ENCODE data around the gene MED13.

- TF ChIP-seq, protein P1, sequence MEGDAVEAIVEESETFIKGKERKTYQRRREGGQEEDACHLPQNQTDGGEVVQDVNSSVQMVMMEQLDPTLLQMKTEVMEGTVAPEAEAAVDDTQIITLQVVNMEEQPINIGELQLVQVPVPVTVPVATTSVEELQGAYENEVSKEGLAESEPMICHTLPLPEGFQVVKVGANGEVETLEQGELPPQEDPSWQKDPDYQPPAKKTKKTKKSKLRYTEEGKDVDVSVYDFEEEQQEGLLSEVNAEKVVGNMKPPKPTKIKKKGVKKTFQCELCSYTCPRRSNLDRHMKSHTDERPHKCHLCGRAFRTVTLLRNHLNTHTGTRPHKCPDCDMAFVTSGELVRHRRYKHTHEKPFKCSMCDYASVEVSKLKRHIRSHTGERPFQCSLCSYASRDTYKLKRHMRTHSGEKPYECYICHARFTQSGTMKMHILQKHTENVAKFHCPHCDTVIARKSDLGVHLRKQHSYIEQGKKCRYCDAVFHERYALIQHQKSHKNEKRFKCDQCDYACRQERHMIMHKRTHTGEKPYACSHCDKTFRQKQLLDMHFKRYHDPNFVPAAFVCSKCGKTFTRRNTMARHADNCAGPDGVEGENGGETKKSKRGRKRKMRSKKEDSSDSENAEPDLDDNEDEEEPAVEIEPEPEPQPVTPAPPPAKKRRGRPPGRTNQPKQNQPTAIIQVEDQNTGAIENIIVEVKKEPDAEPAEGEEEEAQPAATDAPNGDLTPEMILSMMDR (conservative IDR thresholded peaks at IDR 0.05) = no peak
- no peak for TF ChIP-seq EZH2 (IDR thresholded peaks at IDR 0.05; ENCODE audit: low read depth)
Observed at GRCh38 chr17:62032480-62032879, 32.6 kb downstream of the MED13 start.

Measured in PC-9 (cell line).